GM21381 (cell line): ENCODE measurements around the gene CAND2.
A peak's percentile ranks its signal among the peaks of the same experiment; 100 is the strongest.

ENCODE experiments used
- ATAC-seq: cut with Tn5 transposase; IDR thresholded peaks from one replicate; pipeline ENCODE4 v1.9.1; 2021; ENCODE audit warnings: mild to moderate bottlenecking, moderate library complexity; ENCODE audit not compliant: unreplicated experiment

The CAND2 gene

DNA sequence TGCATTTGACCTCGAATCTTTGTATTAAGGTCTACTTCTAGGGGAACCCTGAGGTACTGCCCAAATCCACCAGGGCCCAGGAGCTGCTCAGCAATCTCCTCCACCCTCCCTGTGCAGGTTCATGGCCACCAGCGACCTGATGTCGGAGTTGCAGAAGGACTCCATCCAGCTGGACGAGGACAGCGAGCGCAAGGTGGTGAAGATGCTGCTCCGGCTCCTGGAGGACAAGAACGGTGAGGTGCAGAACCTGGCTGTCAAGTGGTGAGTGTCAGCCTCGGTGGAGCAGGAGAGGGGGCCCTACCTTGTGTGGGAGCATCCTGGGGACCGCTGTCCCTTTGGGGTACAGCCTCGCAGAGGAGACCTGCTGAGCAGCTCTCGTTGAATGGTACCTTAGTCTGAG, 6.9 kb downstream of the CAND2 start:
- no peak for ATAC-seq

DNA sequence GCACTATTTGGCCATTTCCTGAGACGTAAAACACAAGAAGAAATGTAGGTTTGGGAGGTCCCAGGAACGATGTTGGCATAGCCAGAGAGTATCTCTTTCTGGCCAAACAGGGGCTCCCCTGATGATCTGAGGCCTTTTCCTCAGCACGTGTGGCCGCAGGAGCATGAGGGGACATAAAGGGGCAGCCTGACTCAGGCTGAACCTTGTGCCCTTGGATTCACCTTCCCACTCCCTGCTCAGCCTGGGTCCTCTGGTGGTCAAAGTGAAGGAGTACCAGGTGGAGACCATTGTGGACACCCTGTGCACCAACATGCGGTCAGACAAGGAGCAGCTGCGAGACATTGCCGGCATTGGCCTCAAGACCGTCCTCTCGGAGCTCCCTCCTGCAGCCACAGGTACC, 10.6 kb downstream of the CAND2 start:
- no peak for ATAC-seq

DNA sequence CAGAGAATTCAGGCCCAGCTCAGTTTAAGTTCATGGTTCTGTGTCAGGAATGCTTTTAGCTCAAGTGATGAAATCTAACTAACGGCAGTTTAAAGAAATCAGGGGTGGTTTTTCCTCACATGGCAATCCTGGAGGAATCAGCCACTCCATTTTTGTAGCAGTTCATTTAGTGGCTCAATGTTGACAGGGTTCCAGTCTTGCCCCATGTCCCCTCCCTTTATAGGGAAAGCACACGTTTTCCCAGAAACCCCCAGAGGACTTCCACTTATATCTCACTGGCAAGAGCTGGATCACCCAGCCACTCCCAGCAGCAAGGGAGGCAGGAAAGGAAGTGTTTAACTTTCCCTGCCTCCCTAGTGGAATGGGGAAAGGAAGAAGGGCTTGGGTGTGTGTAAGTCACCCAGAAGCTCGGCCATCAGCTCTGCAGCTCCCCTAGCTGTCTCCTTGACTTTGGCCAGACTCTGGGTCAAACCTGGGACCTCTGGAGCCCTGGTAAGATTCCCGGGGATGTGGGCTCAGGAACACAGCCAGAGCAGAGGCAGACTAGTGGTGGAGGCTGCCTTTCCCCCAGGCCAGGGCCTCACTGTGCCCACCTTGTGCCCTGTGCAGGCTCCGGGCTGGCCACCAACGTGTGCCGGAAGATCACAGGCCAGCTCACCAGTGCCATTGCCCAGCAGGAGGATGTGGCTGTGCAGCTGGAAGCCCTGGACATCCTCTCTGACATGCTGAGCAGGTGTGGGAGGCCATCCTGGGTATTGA, 11.3 kb downstream of the CAND2 start:
- no peak for ATAC-seq

DNA sequence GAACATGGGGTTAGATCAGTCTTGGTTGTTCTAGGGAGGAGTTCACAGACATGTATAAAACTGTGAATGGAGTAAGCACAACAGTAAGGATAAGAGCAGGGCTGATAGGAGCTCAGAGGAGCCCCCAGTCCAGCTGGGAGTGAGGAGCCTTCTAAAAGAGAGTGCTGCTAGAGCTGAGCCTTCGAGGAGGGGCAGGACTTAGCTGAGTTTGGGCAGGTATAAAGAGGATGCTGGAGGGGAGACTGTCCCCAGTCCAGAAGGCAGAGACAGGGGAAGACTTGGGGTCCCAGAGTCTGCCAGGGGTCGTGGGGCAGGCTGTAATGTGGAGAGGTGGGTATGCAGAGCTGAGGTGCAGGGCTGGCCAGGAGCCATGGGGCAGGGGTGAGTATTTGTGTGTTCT, 12.1 kb downstream of the CAND2 start:
- ATAC-seq: no peak

DNA sequence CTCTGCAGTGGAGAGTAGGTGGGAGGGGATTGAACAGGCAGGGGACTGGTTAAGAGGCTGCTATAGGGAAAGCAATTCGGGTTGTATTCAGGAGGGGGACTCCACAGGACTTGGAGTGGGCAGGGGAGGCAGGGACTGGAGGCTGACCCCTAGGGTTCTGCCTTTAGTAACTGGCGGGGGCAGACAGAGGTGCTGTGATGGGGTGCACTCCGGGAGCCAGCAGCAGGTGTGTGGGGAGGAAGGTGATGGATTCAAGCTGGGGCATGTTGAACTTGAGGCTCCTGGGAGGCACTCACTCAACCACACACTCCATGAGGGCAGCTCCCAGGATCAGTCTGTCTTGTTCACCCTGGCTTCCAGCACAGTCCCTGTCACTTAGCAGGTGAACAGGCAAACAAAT, 12.5 kb downstream of the CAND2 start:
- ATAC-seq: no peak

DNA sequence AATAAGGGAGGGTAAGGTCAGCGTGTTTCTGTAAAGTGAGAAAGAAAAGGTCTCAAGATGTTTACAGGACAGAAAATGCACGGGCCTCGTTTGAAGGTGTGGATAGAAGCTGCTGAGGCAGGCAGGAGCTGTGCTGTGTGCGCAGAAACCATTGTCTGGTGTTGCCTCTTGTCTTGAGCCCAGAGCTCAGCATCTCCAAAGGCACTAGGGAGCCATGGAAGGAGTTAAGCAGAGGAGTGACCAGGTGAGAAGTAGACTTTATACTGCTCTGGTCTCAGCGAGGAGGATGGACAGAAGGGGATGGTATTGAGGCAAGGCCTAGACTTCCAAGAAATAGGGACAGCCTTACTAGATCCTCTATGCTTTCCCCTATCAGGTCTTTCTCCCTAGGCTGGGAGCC, 13.0 kb downstream of the CAND2 start:
- no peak for ATAC-seq

DNA sequence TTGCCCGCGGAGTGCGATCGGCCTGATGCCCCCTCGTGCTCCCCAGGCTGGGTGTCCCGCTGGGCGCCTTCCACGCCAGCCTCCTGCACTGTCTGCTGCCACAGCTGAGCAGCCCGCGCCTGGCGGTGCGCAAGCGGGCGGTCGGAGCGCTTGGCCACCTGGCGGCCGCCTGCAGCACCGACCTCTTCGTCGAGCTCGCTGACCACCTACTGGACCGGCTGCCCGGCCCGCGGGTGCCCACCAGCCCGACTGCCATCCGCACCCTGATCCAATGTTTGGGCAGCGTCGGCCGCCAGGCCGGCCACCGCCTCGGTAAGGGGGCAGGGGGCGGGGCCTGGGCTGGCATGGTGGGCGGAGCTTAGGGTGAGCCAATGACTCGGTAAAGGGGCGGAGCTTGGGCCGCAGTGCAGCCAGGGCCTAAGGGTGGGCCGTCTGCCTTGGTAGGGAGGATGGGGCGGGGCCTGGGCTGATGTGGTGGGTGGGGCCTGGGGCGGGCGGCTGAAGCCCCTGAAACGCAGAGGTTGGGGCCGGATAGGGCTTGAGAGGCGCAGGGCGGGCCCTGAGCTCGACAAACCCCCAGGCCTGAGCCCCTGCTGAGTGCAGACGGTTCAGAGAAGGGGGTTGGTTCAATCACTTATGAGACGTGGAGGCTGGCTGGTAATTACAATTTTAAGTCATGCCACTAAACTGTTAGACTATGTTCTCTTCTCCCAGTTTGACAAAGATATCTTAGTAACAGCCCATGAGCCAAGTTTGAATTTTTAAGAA, 13.7 kb downstream of the CAND2 start:
- peak; percentile 99 for ATAC-seq

DNA sequence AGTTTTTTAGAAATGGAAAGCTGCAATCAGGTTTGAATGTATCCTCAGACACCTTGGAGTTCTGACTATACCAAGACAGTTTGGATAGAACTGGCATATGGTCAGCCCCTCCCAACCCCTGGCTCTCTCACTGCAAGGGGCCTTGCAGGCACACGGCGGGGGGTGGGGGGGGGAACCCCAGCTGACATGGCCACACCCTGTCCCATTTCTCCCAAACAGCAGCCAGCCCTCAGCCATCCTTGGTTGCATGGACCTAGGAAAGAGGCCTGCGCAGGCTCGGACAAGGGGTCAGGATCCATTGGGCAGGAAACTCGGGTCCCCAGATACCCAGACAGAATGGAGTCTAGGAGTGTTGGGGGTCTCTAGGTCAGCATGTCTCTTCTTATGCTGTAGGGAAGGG, 14.5 kb downstream of the CAND2 start:
- ATAC-seq: no peak

DNA sequence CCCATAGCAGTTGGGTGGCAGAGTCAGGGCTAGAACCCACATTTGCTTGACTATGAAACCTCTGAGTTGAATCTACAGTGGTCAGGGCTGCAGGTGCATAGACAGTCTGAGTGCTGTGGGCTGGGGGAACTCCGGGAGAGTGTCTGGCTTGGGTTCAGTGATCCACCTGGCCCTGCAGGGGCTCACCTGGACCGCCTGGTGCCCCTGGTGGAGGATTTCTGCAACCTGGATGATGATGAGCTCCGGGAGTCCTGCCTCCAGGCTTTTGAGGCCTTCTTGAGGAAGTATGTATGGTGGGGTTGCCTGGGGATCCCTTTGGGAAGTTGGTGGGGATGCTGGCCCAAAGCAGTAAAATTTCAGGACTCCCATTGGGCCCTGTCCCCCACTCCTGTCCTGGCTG, 16.3 kb downstream of the CAND2 start:
- no peak for ATAC-seq

DNA sequence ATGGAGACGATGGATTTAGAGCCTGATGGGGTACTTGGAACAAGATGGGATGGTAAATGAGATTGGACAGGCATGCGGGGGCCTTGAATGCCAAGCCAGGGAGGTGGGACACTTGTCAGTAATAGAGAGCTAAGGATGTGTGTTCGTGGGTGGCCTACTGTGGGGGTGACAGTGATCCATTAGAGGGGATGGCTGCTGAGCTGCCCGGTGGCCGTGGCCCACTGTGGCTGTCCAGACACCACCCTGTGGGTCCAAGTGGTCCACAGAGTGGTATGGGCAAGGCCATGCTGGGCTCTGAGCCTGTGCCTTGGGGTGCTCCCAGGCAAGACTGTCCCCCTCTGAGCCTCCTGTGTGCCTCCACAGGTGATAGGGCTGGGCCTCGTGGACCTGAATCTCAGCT, 17.5 kb downstream of the CAND2 start:
- no peak for ATAC-seq

DNA sequence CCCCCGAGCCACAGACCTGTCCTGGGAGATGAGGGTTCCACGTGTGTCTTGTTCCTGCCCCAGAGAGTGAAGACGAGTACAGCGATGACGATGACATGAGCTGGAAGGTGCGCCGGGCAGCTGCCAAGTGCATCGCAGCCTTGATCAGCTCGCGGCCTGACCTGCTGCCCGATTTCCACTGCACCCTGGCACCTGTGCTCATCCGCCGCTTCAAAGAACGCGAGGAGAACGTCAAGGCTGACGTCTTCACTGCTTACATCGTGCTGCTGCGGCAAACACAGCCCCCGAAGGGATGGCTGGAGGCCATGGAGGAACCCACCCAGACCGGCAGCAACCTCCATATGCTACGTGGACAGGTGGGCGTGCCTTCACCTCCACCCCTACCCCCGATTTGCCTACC, 18.6 kb downstream of the CAND2 start:
- no peak for ATAC-seq

DNA sequence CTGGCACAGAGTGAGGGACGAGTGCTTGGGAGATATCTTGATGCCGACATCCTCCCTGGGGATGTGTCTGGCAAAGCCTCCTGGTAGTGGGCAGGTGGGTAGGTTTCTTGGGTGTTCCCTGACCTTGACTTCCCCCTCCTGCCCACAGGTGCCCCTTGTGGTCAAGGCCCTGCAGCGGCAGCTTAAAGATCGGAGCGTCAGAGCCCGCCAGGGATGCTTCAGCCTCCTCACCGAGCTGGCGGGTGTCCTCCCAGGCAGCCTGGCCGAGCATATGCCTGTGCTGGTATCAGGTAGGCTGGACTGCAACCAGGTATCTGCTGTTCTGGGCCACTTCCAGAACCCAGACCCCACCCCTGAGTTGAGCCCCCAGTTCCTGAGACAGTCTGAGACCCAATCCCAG, 19.2 kb downstream of the CAND2 start:
- no peak for ATAC-seq

DNA sequence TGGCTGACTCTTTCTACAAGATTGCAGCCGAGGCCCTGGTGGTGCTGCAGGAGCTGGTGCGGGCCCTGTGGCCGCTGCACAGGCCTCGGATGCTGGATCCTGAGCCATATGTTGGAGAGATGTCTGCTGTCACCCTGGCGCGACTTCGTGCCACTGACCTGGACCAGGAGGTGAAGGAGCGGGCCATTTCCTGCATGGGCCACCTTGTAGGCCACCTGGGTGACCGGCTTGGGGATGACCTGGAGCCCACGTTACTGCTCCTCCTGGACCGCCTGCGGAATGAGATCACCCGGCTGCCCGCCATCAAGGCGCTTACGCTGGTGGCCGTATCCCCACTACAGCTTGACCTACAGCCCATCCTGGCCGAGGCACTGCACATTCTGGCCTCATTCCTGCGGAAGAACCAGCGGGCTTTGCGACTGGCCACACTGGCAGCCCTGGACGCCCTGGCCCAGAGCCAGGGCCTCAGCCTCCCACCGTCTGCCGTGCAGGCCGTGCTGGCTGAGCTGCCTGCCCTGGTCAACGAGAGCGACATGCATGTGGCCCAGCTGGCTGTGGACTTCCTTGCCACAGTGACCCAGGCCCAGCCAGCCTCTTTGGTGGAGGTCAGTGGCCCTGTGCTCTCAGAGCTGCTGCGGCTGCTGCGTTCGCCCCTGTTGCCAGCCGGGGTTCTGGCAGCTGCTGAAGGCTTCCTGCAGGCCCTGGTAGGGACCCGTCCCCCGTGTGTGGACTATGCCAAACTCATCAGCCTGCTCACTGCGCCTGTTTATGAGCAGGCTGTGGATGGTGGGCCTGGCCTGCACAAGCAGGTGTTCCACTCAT, 20.3 kb downstream of the CAND2 start:
- ATAC-seq: no peak

DNA sequence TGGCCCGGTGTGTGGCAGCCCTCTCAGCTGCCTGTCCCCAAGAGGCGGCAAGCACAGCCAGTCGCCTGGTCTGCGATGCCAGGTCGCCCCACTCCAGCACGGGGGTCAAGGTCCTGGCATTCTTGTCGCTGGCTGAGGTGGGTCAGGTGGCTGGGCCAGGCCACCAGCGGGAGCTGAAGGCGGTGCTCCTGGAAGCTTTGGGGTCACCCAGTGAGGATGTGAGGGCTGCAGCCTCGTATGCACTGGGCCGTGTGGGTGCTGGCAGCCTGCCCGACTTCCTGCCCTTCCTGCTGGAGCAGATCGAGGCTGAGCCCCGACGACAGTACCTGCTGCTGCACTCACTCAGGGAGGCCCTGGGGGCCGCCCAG, 20.8 kb downstream of the CAND2 start:
- ATAC-seq: no peak

DNA sequence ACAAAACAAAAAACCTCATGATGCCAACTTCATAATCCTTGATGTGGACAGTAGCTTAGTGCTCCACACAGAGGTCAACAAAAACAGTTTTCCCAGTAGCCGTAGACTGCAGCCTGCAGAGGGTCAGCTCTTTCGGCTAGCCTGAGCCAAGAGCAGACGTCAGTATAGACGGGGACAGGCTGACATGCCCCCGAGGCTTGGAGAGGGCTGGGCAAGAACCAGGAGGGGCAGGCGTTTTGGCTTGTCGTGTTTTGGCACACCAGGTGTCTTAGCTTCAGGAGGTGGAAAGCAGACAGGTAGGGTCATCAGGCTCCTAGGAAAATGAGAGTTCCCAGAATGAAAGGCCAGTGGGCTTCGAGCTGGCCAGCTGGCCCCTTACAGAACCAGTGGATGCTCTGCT, 21.8 kb downstream of the CAND2 start:
- no peak for ATAC-seq

DNA sequence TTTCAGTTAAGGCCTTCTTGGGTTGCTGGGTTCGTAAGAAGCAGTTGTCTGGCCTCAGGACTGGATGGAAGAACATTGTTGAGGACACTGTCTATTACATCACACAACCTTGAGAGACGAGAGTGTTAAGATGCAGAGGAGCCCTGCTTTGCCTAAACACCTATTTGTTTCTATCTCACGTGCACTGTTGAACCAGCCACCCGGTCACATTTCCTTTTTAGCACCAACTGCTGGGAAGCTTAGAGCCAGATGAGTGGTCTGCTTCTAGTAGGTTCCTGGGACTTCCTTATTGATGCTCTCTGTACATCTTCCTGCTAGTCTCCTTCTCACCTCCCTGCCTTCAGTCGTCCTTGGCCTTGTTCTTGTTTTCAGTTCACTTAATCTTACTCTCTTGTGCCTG, 22.3 kb downstream of the CAND2 start:
- no peak for ATAC-seq

DNA sequence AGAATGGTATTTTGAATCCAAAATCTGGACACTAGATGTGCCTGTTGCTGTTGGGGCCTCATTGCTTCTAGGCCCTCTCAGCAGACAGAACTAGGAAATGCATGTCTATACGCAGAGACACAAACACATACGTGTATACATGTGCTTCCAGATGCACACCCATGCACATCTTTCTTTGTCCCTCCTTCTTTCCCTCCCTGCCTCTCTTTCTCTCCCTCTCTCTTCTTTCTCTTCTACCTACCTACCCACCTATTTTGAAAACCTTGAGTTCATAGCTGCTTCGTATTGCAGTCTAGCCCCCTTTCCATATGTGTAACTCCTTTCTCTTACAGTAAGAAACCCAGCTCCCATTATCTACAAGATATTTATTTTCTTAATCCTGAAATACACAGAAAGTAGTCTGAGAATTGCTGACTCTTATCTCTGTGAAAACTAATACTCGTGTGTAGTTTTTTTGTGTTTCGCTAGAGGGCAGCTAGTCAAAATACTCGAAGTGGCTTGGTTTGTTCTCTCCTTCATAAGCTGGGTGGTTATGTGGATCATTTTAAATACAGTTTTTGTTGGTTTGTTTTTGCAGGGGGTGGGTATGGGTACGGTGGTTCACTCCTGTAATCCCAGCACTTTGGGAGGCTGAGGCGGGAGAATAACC, 26.4 kb downstream of the CAND2 start:
- ATAC-seq: no peak

DNA sequence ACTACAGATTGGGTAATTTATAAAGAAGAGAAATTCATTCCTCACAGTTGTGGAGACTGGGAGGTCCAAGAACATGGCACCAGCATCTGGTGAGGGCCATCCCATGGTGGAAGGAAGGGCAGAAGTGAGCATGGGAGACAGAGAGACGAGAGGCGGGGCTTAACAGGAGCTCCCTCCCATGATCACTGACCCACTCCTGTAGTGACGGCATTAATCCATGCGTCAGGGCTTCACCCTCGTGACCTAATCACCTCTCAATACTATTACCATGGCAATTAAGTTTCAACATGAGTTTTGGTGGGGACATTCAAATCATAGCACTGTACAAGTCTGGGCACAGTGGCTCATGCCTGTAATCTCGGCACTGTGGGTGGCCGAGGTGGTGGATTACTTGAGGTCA, 27.8 kb downstream of the CAND2 start:
- no peak for ATAC-seq

DNA sequence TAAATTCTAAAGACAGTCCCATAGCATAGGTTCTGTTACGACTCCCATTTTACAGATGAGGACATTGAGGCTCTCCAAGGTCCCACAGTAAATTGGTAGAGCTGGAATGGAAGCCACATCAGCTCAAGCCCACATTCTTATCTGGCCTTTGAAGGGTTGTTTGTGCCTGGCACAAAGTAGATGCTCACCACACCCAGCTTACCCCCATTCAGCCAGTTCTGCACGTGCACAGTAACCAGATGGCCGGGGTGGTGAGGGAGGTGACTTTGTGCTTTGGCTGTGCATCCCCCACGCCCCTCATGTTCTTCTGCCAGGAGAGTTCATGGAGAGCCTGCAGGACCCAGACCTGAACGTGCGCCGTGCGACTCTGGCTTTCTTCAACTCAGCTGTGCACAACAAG, 28.7 kb downstream of the CAND2 start:
- ATAC-seq: no peak

DNA sequence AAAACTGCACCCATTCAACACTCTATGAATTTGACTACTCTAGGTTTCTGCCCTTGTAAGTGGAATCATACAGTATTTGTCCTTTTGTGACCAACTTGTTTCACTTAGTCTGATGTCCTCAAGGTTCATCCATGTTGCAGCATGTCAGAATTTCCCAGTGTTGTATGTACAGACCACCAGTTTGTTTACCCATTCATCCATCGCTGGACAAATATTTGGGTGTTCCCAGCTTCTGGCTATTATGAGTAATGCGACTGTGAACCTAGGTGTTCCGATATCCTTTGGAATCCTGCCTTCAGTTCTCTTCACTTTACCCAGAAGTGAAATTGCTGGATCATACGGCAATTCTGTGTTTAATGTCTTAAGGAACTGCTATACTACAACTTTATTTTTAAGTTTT, 32.3 kb downstream of the CAND2 start:
- no peak for ATAC-seq

DNA sequence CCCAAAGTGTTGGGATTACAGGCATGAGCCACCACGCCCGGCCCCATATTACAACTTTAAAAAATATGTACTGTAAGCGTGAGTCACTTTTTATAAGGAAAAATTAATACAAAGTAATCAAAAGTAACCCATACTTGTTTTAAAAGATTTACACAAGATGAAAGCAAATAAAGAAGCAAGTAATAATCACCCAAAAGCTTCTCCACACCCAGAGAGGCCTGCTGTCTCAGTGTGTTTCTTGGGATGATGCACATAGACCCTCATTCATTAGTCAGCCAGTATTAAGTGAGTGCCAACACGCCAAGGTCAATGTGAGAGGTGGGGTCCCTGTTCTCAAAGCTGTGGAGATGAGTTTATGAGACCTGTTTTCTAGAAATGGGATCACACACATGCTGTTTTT, 32.9 kb downstream of the CAND2 start:
- ATAC-seq: no peak
